BJ (cell line): ENCODE data around the gene ZEB1. TPM values are rescaled to one million over a fixed set of nuclear protein-coding genes. Genes with fewer than 3 reads are reported as not detected.

Experiments
- CTCF ChIA-PET: fragments of 350-600 bp; formaldehyde crosslinking; extraction: SDS; loops from one replicate; lab custom pipeline; 2021; ENCODE audit warnings: antibody characterized with exemption, inconsistent platforms; lab: Yijun Ruan, JAX
- POLR2A ChIA-PET: fragments of 300-600 bp; sonication (Branson Sonifier 250); formaldehyde crosslinking; extraction: SDS; loops from one replicate; lab custom pipeline; 2021; ENCODE audit warnings: antibody characterized with exemption; lab: Charles Lee
- DNase-seq: peaks from one replicate; pipeline ENCODE4 v3.0.0-alpha.2; 2011; ENCODE audit warnings: low read depth
- H3K27me3 ChIP-seq: 2 replicates; pipeline ENCODE4 v1.6.0; 2011; ENCODE audit warnings: low read length; ENCODE audit not compliant: control insufficient read depth, insufficient read depth
- H3K36me3 ChIP-seq: 2 replicates; pipeline ENCODE4 v1.5.1; 2011; ENCODE audit warnings: low read length; ENCODE audit not compliant: control insufficient read depth, insufficient read depth
- H3K4me3 ChIP-seq: 2 replicates; pipeline ENCODE4 v1.5.1; 2011; ENCODE audit warnings: low read depth, mild to moderate bottlenecking, control low read depth, low read length
- polyA plus RNA-seq: library from polyadenylated mRNA; depleted of rRNA; stranded (reverse); fragments of >200 nt; gene quantifications from 2 replicates; pipeline ENCODE4 v1.2.3, GENCODE V29; 2011
- TF ChIP-seq, protein P1 (sequence below): IDR thresholded peaks from 2 replicates; pipeline ENCODE4 v1.5.1; 2011; ENCODE audit warnings: low read depth, mild to moderate bottlenecking, control low read depth, inconsistent platforms, low read length, moderate library complexity; ENCODE audit not compliant: insufficient read depth

The ZEB1 gene
- polyA plus RNA-seq, 1 experiment = 22.3 TPM

DNA sequence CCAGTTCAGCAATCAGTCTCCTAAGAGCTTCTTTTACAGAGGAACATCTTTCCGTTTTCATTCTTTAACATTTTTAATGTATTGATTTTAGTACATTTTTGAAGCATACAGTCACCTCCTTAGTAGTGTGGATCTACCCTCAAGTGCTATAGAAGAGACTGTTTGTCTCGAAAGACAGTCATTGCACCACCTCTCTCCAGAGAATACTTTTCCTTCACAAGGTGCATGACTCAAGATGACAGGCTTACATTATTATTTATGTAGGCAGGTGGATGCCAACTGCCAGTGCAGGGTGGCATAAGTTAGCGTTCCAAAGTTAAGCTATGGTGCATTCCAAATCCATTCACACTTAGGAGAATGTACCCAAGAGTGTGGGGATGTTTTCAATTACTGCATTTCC, 71.8 kb downstream of the ZEB1 start:
- H3K27me3 ChIP-seq = no peaks in the 10 kb centered on the region
- POLR2A ChIA-PET = no interaction called here
- no peak overlapping the region for H3K4me3 ChIP-seq
- H3K36me3 ChIP-seq = peaks cover 3% of the 10 kb centered on the region
- CTCF ChIA-PET = no interaction called here
- TF ChIP-seq, protein P1, sequence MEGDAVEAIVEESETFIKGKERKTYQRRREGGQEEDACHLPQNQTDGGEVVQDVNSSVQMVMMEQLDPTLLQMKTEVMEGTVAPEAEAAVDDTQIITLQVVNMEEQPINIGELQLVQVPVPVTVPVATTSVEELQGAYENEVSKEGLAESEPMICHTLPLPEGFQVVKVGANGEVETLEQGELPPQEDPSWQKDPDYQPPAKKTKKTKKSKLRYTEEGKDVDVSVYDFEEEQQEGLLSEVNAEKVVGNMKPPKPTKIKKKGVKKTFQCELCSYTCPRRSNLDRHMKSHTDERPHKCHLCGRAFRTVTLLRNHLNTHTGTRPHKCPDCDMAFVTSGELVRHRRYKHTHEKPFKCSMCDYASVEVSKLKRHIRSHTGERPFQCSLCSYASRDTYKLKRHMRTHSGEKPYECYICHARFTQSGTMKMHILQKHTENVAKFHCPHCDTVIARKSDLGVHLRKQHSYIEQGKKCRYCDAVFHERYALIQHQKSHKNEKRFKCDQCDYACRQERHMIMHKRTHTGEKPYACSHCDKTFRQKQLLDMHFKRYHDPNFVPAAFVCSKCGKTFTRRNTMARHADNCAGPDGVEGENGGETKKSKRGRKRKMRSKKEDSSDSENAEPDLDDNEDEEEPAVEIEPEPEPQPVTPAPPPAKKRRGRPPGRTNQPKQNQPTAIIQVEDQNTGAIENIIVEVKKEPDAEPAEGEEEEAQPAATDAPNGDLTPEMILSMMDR = no peak
- DNase-seq = no peak

DNA sequence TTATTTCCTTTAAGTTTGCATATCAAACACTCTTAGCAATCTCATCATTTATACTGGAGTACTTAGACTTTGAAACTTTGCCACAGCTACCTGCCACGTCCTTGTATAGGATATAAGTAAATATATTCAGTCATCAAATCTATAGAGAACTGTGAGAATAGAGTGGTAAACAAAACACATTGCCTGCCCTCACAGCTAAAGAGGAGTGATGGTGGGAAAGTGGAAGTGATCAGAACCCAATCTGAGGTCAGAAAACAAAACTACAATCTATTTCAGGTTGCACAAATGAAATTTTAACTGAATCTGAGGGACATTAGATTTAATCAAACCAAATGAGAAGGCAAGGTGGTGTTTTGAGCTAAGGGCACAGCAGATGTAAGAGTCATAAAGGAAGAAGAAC, 74.8 kb downstream of the ZEB1 start:
- CTCF ChIA-PET = interaction anchor here (1.0 to 1.4 kb wide), 2 partner anchors 9 to 20 kb away, joined by 3 to 4 read pairs; no protein-coding TSS in a partner anchor
- TF ChIP-seq, protein P1 = no peak
- H3K27me3 ChIP-seq = no peaks in the 10 kb centered on the region
- no peak for DNase-seq
- POLR2A ChIA-PET = no interaction called here
- no peak overlapping the region for H3K4me3 ChIP-seq
- no peaks in the 10 kb centered on the region for H3K36me3 ChIP-seq

DNA sequence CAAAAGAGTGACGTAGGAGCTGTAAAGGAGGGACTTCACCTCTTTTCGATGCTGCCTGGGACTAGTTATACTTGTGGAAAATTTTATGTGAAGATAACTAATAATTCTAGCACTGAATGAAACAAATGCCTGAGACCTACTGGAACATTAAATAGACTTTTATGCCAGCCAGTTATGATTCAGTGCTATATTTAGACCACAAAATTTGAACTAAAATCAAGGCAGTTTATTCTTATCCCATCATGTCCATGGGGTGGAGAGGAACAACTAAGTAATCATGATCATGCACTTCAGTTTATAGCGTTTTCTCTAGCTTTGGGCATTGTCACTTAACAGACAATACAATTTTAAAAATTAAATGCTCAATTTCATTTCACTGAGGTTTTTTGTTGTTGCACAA, 76.7 kb downstream of the ZEB1 start:
- TF ChIP-seq, protein P1 = no peak
- POLR2A ChIA-PET = no interaction called here
- DNase-seq = no peak
- no peak overlapping the region for H3K4me3 ChIP-seq
- no peaks in the 10 kb centered on the region for H3K36me3 ChIP-seq
- CTCF ChIA-PET = no interaction called here
- no peaks in the 10 kb centered on the region for H3K27me3 ChIP-seq

DNA sequence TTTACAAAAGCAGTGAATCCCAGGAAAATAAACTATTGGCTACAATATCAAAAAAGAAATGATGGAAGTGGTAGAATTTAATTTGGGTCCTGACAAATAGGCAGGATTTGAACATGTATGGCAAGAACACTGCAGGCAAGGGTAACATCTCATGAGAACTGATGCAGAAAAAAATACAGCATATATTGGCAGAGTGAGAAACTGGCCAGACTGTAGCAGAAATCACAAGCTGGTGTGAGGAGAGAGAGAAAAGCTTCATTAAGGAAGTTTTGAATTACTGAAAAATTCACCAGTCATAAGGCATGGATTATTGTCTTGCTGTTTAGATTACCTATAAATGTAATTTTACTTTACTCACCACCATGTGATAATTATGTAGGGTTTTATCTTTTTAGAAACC, 77.4 kb downstream of the ZEB1 start:
- no peaks in the 10 kb centered on the region for H3K36me3 ChIP-seq
- TF ChIP-seq, protein P1 = no peak
- H3K27me3 ChIP-seq = no peaks in the 10 kb centered on the region
- ChIA-PET POLR2A (no interaction called here), CTCF (no interaction called here)
- H3K4me3 ChIP-seq = no peak overlapping the region
- DNase-seq = no peak

DNA sequence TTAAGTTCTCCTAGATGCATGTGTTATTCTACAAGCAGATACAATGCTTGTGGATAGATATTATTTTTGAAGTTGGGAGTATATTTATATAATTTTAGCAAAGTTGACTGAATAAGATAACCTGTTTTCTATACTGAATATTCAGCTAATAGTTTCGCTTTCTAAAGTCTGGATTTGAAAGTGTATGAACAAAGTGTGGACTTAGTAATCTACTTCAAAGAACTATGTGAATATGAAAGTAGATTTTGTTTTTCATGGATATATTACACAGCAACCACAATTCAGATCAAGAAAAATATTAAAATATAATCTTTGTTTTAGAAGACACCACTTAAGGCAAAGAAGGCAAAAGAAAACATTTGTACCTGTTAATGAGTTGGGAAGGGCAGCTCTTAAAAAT, 78.8 kb downstream of the ZEB1 start:
- Histone ChIP-seq H3K36me3 (no peaks in the 10 kb centered on the region), H3K4me3 (no peak overlapping the region), H3K27me3 (no peaks in the 10 kb centered on the region)
- TF ChIP-seq, protein P1 = no peak
- ChIA-PET CTCF (no interaction called here), POLR2A (no interaction called here)
- no peak for DNase-seq
